OCI-LY1 (cell line): ENCODE data around the gene BMPER.

Experiments used
- H2AFZ ChIP-seq: fragments of 200-600 bp; sonication (generic), shearing (Covaris generic); 2 replicates; pipeline ENCODE4 v1.6.0; 2014; ENCODE audit warnings: antibody characterized with exemption, mild to moderate bottlenecking, low read length
- H3F3A ChIP-seq: fragments of 200-600 bp; sonication (generic), shearing (Covaris generic); 2 replicates; pipeline ENCODE4 v1.6.0; 2014; ENCODE audit warnings: mild to moderate bottlenecking, antibody characterized with exemption, low read length, moderate library complexity; ENCODE audit not compliant: insufficient read depth
- H3K27ac ChIP-seq: fragments of 200-600 bp; sonication (generic); 2 replicates; pipeline ENCODE4 v1.5.1; 2014; ENCODE audit warnings: low read length, mixed run types, mild to moderate bottlenecking, low read depth; ENCODE audit not compliant: poor library complexity, severe bottlenecking
- H3K27me3 ChIP-seq: fragments of 200-600 bp; sonication (generic); 2 replicates; pipeline ENCODE4 v1.6.0; 2014; ENCODE audit warnings: antibody characterized with exemption, mild to moderate bottlenecking, low read length, moderate library complexity; ENCODE audit not compliant: insufficient read depth
- H3K36me3 ChIP-seq: fragments of 200-600 bp; sonication (generic); 2 replicates; pipeline ENCODE4 v1.6.1; 2014; ENCODE audit warnings: mild to moderate bottlenecking, antibody characterized with exemption, low read length, moderate library complexity, mixed read lengths; ENCODE audit not compliant: insufficient read depth
- H3K4me1 ChIP-seq: fragments of 200-600 bp; sonication (generic); 2 replicates; pipeline ENCODE4 v1.5.1; 2014; ENCODE audit warnings: mild to moderate bottlenecking, low read length, moderate library complexity; ENCODE audit not compliant: insufficient read depth, severe bottlenecking
- H3K4me2 ChIP-seq: fragments of 200-600 bp; sonication (generic), shearing (Covaris generic); 2 replicates; pipeline ENCODE4 v1.6.1; 2014; ENCODE audit warnings: low read length
- H3K4me3 ChIP-seq: fragments of 200-600 bp; sonication (generic); 2 replicates; pipeline ENCODE4 v1.5.1; 2014; ENCODE audit warnings: low read length, low read depth, mild to moderate bottlenecking, mixed read lengths; ENCODE audit not compliant: poor library complexity, severe bottlenecking
- H3K79me2 ChIP-seq: fragments of 200-600 bp; shearing (Covaris generic); 2 replicates; pipeline ENCODE4 v1.6.1; 2016; ENCODE audit warnings: mixed run types, low read length, mixed read lengths; ENCODE audit not compliant: insufficient read depth
- H3K9ac ChIP-seq: fragments of 200-600 bp; sonication (generic), shearing (Covaris generic); 2 replicates; pipeline ENCODE4 v1.6.1; 2014; ENCODE audit warnings: mild to moderate bottlenecking, low read length, mixed read lengths
- H3K9me2 ChIP-seq: fragments of 200-600 bp; sonication (generic), shearing (Covaris generic); 2 replicates; pipeline ENCODE4 v1.6.1; 2014; ENCODE audit warnings: low read depth, mild to moderate bottlenecking, low read length, mixed read lengths
- H3K9me3 ChIP-seq: fragments of 200-600 bp; shearing (Covaris generic); 2 replicates; pipeline ENCODE4 v1.6.1; 2014; ENCODE audit warnings: low read length, mixed read lengths
- H4K20me1 ChIP-seq: fragments of 200-600 bp; sonication (generic), shearing (Covaris generic); 2 replicates; pipeline ENCODE4 v1.6.0; 2016; ENCODE audit warnings: mild to moderate bottlenecking, low read length; ENCODE audit not compliant: insufficient read depth
- EZH2 ChIP-seq: fragments of 200-600 bp; sonication (generic), shearing (Covaris generic); IDR thresholded peaks from 2 replicates; pipeline ENCODE4 v1.8.0; 2017; ENCODE audit warnings: borderline replicate concordance, mixed run types, mild to moderate bottlenecking, antibody characterized with exemption, low read length, moderate library complexity, mixed read lengths
- TF ChIP-seq, protein P1 (sequence below): fragments of 200-600 bp; sonication (generic), shearing (Covaris generic); IDR thresholded peaks from 2 replicates; pipeline ENCODE4 v1.5.1; 2017; ENCODE audit warnings: mild to moderate bottlenecking, antibody characterized with exemption, low read length, moderate library complexity, mixed read lengths

Gene BMPER

DNA sequence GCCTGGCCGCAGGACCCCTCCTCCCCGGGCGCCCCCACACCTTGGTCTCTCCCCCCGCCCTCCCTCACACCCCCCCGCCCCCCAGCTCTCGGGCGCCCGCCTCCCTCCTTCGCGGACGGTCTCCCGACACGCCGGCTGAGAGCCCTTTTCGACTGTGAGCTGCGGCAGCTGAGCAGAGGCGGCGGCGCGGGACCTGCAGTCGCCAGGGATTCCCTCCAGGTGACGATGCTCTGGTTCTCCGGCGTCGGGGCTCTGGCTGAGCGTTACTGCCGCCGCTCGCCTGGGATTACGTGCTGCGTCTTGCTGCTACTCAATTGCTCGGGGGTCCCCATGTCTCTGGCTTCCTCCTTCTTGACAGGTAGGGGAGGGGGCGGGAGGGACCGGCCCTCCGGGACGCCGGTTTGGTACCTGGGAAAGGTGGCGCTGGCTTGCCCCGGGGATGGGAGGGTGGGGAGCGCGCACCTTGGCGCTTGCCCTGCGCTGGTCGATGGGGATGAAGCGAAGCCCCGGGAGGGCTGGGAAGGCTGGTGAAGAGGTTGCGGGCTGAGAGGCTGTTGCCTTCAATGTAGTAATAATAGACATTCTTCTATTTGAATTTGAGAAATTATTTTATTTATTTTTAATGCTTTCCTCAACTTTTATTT is at the start of gene BMPER:
Gene BMPER, plus strand, starts transcription at position 151 of the 644 bp plus-strand sequence. Its CDS starts 75 bp downstream, at position 226.
- TF ChIP-seq, protein P1, sequence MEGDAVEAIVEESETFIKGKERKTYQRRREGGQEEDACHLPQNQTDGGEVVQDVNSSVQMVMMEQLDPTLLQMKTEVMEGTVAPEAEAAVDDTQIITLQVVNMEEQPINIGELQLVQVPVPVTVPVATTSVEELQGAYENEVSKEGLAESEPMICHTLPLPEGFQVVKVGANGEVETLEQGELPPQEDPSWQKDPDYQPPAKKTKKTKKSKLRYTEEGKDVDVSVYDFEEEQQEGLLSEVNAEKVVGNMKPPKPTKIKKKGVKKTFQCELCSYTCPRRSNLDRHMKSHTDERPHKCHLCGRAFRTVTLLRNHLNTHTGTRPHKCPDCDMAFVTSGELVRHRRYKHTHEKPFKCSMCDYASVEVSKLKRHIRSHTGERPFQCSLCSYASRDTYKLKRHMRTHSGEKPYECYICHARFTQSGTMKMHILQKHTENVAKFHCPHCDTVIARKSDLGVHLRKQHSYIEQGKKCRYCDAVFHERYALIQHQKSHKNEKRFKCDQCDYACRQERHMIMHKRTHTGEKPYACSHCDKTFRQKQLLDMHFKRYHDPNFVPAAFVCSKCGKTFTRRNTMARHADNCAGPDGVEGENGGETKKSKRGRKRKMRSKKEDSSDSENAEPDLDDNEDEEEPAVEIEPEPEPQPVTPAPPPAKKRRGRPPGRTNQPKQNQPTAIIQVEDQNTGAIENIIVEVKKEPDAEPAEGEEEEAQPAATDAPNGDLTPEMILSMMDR: no peak
- no peak for TF ChIP-seq EZH2
- H3K27me3 ChIP-seq: no peaks in the 10 kb centered on the region; the same call in 1 of the 2 replicates
- H3K4me2 ChIP-seq: no peak within 1 kb of the TSS
- no peak within 1 kb of the TSS for H3K4me3 ChIP-seq
- H3K9ac ChIP-seq: no peak within 1 kb of the TSS
- H3K4me1 ChIP-seq: no peaks in the 10 kb centered on the region
- no peaks in the 10 kb centered on the region for H3K36me3 ChIP-seq
- H3K9me3 ChIP-seq: no peaks in the 10 kb centered on the region
- no peaks in the 10 kb centered on the region for H3F3A ChIP-seq
- H3K79me2 ChIP-seq: no peaks in the 10 kb centered on the region
- no peak within 1 kb of the TSS for H3K27ac ChIP-seq
- H3K9me2 ChIP-seq: no peaks in the 10 kb centered on the region
- no peaks in the 10 kb centered on the region for H4K20me1 ChIP-seq
- no peak within 1 kb of the TSS for H2AFZ ChIP-seq

DNA sequence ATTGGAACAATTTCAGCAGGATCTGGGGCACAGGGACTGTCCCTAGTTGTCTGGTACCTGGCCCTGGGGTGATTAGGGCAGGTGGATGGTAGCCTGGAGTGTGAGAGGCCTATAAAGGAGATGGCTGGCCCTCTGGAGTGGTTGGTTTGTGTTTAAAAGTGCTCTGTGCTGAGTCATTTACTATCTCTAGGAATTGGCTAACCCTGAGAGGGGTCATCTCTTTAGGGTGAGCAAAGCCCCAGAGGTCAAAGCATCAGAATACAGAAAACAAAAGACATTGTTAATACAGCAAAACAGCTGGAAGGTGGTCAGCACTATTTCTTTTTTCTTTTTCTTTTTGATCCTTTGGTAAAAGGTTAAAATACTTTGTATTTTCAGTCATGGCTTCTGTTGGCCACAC is 43.4 kb upstream of the BMPER start:
- Histone ChIP-seq H3K79me2 (no peaks in the 10 kb centered on the region), H3K36me3 (no peaks in the 10 kb centered on the region), H3K9me2 (no peaks in the 10 kb centered on the region), H3K4me2 (no peak overlapping the region), H2AFZ (no peak overlapping the region), H3F3A (no peaks in the 10 kb centered on the region), H3K9ac (no peak overlapping the region), H3K27ac (no peak overlapping the region), H3K4me1 (no peaks in the 10 kb centered on the region), H3K4me3 (no peak overlapping the region), H4K20me1 (no peaks in the 10 kb centered on the region), H3K9me3 (no peaks in the 10 kb centered on the region), H3K27me3 (no peaks in the 10 kb centered on the region)
- TF ChIP-seq, protein P1: no peak
- no peak for TF ChIP-seq EZH2

DNA sequence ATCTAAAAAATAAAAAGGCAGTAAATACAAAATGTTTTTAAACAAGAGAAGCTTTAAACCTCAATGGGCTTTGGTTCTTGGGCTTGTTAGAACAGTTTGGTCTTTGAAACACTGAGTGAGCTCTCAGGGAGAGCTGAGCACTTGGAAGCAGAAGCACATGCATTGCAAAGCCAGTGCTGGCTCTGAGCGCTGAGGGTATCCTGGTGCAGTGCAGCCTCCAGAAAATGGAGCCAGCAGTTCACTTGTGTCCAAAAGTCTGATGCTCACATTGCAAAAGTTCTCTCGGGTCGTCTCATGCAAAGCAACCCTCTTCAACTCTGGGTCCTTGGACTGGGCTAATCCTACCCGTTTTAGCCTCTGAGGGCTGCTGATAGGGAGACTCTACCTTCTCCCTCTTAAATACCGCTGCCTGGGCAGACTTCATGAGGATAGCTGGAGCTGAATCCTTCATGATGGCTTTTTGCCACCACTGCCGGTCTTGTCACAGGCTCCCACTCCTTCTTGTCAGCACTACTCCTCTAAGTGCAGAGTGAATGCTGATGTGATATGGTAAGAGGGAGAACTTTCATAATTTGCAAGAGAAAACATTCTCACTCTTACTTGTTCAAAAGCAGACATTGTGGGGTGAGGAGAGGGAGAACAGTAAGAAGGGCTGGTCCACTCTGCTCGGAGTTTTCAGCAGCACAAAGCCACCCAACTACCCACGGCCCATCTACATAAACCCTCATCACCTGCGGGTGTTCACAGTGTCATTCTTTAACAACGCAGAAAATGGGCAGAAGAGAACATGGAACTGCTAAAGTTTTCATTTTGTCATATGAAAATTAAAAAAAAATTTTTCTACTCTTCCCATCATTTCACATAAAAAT is 42.2 kb upstream of the BMPER start:
- Histone ChIP-seq H4K20me1 (no peaks in the 10 kb centered on the region), H3K36me3 (no peaks in the 10 kb centered on the region), H3K27me3 (no peaks in the 10 kb centered on the region), H3K9ac (no peak overlapping the region), H2AFZ (no peak overlapping the region), H3K9me3 (no peaks in the 10 kb centered on the region), H3K4me1 (no peaks in the 10 kb centered on the region), H3K9me2 (no peaks in the 10 kb centered on the region), H3F3A (no peaks in the 10 kb centered on the region), H3K27ac (no peak overlapping the region), H3K79me2 (no peaks in the 10 kb centered on the region), H3K4me2 (no peak overlapping the region), H3K4me3 (no peak overlapping the region)
- TF ChIP-seq, protein P1: no peak
- no peak for TF ChIP-seq EZH2
